ENCODE measurements around the gene ATCAY.
A peak's percentile ranks its signal among the peaks of the same experiment; 100 is the strongest.
"Not testable (repeated sequence)": the region's sequence is repeated elsewhere in the genome, so short reads cannot be mapped to it uniquely, and the experiment has no call there.

Gene ATCAY

DNA sequence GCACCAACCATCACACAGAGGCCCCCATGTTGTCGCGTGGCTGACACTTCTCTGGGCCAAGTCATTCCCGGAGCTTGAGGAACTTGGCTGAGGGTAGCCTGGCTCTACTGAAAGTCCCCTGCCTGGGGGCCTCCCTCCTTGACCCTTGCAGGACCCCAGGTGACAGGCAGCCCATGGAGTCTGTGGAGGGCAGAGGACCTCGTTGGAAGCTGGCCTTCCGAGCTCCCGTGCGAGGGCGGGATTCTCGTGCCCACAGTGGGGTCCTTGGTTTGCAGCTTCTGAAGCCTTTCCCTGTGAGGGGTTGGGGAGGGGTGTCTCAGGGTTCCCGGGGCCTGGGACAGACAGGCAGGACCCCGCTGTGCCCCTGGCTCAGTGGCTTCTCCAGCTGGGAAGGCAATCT lies 68.8 kb downstream of the ATCAY start:
- DNase-seq = no peak

DNA sequence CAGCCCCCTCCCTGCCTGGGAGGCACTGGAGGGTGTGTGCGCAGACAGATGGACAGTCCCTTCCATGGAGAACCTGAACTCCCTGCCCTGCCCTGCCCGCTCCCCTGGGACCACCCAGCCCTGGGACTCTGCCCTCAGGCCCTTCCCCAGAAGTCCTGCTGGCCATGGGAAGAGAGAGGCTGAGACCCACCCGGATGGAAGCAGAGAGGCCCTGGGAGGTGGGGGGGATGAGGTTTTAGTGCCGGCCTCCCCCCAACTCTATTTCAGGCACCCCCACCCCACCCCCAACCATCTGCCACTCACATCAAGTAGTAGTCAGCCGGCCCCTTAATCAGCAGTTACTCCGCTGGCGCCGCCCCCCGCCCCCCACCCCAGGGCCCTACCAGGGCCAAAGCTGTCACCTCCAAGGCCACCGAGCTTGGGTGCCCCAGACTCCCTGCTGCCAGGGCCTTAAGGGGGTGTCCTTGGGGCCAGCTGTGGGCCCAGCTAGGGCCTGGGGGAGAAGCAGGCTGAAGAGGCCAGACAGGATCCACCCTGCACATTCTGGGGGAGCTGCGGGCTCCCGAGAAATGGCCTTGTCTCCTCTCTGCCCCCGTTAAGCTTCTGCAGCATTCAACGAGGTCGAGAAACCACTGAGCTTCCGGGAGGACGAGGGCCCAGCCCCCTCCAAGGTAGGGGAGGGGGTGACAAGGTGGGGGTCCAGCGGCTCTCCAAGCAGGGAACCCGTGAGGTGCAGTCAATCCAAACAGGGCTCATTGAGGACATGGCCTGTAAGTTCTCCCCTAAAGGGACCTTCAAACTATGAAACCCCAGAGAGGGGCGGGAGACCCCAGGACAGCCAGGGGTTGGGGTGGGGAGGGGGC lies 69.7 kb downstream of the ATCAY start:
- no peak for DNase-seq

DNA sequence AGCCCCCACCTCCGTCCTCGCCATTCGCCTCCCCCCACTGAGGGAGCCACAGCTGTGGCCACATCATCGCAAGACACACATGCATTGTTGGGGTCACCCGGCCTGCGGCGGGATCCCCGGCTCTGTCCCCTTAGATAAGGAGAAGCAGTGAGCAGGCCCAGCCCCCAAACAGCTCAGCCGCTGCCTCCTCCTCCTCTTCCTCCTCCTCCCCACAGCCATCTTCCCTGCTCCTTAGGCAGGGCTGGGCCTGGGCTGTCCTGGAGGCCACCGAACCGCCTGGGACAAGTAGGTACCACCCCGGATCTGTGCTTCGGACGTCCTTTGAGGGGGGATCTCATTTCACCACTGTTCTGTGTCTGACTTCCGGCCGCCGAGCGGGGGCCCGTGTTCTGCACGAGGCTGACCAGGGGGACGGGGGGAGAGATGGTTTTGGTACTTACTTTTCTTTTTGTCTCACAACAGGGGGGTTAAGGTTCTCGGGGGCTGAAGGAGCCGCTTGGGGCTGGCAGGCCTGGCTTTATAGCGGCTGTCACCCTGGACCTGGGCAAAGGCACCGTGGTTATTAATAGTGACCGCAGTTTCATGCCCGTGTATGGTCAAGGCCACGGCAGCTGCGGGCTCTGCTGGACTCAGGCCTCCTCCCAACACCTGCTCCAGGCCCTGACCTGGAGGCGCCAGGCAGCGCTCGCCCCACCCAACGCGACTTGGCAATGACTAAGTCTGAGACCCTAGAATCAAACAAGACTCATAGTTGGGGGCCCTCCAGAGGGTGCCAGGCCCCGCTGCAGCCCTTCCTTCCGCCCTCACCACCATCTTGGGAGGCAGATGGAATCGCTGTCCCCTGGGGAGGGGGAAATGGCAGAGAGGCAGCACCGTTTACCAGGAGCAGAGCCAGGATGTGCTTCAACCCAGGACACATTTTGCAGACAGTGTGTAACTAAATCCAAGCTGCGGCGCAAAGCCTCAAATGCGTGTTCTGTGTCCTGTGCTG lies 70.7 kb downstream of the ATCAY start:
- DNase-seq = peak; percentile 39

DNA sequence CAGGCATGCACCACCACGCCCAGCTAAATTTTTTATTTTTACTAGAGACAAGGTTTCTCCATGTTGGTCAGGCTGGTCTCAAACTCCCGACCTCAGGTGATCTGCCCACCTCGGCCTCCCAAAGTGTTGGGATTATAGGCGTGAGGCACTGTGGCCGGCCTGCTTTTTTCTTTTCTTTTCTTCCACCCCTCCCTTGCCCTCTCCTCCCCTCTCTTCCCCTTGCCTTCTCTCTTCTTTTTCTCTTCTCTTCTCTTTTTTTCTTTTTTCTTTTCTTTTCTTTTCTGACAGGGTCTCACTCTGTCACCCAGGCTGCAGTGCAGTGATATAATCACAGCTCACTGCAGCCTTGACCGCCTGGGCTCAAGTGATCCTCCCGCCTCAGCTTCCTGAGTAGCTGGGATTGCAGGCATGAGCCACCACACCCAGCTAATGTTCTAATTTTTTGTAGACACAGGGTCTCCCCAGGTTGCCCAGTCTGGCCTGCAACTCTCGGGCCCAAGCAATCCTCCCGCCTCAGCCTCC lies 72.3 kb downstream of the ATCAY start:
- DNase-seq = not testable (repeated sequence)

DNA sequence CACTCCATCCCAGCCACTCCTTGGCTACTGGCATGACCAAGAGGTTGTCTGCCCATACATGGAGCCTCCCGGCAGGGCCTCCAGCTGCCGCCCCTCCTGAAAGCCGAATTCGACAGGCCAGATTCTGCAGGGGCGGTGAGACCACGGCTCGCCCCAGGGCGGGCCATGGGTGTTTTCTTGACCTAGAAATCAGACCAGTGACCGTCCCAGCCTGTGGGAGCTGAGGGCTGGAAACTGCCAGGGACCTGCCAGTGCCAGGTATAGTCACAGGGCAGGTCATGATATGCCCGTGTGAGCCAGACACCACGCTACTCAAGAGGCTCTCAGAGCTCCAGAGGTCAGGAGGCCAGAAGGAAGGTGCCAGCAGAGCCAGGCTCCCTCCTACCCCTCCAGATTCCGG lies 73.6 kb downstream of the ATCAY start:
- no peak for DNase-seq

DNA sequence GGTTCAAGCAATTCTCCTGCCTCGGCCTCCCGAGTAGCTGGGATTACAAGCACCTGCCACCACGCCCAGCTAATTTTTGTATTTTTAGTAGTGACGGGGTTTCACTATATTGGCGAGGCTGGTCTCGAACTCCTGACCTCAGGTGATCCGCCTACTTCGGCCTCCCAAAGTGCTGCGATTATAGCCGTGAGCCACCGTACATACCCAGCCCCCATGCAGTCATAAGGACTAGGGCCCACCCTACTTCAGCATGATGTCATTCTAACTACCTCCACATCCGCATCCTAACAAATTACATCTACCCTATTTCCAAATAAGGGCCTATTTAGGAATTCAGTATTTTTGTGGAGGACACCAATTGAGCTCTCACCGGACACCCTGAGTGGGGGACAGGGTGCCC lies 74.8 kb downstream of the ATCAY start:
- DNase-seq = not testable (repeated sequence)

DNA sequence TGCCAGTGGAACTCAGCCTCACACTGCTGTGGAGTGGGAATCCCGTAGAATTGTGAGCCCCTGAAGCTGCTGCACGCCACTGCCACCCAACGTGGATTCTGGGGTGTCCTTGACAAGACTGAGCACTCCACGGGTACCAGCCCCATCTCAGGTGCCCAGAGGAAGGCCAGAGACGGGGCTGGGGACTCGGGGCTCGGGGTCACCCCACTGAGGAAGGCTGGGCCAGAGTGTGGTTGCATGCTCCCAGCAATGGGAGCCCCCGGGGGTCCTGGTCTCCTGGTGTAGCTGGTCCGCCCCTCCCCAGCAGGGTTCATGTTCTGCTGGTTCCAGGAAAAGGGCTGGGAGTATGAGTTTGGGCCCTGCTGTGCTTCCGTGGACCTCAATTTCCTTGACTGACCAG lies 75.2 kb downstream of the ATCAY start:
- no peak for DNase-seq

DNA sequence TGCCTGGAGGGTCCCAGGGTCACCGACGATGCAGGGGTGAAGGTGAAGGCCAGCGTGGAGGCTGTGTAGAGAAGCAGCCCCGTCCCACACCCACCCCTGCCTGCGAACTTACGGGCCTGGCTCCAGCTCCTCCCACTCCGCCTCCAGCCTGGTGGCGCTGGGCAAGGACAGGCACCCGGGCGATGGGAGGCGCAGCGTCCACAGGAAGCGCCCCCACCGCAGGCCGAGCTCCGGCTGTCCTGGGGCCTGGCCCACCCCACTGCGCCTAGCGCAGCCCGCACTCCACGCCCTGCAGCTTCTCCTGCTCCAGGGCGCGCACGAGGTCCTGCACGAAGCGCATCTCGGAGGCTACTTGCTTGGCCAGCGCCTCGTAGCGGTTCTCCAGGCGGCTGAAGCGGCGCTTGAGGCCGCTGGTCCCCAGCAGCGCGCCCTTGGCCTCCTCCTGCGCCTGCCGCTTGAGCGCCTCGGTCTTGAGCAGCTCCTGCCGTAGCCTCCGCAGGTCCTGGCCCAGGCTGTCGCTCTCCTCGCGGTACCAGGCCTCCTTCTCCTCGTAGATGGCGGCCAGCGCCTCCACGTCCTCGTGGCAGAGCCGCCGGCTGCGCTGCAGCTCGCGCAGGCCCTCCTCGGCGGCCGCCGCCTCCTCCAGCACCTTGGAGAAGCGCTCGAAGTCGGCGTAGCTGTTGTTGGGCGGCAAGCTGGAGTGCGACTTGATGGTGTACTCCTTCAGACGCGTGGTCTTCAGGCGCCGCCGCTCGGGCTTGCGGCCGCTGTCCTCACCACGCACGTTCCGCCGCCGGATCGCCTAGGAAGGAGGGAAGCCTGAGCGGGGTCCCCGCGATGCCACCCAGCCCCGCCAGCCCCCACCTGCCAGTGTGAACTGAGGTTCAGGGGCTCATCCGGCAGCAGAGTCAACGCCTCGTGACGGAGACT lies 78.6 kb downstream of the ATCAY start:
- no peak for DNase-seq

DNA sequence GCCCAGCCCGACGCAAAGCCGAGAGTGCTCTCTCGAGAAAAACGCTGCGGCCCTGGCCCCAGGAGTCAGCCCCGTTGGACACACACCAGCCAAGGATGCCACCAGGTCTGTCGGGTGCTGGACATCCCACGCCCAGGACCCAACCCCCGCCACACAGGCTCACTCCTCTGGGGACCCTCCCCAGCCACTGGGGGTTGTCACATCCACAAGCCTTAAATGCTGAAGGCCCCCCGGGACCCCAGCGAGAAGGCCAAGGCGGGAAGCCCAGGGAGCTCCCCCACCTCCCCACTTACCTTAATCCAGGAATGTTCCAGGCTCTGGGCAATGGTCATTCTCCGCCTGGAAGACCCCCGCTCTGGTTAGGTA lies 79.3 kb downstream of the ATCAY start:
- DNase-seq = no peak

DNA sequence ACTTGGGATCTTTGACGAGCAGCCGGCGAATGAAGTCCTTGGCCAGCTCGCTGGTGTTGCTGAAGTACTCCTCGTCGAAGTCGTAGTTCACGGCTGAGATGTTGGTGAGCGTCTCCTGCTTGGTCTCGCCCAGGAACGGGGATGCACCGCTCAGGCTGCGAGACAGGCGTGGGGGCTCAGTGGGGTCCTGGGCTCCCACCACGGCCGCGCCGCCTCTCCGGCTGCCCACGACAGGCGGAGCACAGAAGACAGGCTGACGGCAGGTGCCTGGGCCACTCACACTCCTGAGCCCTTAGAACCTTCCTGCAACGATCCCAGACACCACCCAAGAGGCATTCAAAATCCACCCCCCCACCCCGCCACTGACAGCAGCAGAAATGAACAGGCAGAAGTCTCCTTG lies 80.5 kb downstream of the ATCAY start:
- no peak for DNase-seq

DNA sequence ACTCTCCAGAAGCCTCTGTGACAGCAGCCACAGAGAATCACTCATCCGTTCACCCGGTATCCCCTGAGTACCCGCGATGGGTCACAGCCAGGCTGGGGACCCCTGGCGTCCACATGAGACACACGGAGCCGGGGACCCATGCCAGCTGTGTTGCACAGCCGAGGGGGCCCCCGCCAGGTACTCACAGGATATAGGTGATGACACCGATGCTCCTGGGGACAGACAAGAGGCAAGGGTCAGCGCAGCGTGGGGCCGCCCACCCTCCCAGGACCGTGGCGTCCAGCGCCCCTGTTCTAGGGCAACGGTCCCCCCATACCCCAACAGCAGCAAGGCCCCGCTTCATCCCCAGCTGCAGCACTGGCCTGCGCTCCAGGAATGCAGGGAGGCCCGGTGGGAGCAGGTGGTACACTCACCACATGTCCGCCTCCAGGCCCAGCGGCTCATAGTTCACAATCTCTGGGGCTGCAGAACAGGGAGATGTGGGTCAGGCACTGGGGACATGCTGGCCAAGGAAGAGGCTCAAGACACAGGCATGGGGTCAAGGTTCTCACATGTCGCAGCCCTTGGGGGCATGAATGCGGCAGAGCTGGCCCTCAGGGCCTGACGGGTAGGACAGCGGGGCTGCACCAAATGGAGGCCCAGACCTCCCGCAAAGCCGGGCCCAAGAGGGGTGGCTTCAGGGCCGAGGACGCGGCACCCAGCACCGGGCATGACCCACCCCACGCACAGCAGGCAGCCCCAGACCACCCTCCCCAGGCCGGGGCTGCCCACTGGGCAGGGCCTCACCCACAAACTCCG lies 83.2 kb downstream of the ATCAY start:
- DNase-seq = no peak

DNA sequence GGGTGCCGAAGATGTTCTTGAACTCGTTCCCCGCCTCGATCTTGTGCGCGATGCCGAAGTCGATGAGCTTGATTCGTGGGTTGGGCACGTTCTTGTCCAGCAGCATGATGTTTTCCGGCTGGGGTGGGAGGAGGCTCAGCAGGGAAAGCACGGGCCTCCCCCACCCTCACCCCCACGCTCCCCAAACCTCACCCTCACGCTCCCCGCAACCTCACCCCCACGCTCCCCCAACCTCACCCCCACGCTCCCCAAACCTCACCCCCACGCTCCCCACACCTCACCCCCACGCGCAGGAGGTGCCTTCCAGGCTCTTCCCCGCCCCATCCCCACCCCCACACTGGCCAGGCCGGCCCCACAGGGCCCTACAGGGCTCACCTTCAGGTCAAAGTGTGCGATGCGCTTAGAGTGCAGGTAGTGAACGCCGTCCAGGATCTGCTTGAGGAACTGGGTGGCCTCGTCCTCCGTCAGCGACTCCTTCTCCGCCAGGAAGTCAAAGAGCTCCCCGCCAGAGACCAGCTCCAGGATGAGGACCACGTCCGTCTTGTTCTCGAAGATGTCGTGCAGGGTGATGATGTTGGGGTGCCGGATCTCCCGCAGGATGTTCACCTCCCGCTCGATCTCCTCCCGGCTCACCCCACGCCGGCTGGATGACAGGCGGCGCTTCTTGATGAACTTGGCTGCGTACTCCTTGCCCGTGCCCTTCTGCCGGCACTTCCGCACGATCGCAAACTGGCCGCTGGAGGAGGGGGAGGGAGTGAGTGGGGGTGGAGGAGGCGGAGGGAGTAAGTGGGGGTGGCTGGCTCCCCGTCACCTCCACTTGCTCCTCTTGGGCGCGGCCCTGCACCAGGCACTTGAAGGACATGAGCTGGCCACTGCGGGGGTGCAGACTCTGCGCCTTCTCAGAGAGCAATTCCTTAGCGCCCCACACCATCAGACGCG lies 84.0 kb downstream of the ATCAY start:
- no peak for DNase-seq

DNA sequence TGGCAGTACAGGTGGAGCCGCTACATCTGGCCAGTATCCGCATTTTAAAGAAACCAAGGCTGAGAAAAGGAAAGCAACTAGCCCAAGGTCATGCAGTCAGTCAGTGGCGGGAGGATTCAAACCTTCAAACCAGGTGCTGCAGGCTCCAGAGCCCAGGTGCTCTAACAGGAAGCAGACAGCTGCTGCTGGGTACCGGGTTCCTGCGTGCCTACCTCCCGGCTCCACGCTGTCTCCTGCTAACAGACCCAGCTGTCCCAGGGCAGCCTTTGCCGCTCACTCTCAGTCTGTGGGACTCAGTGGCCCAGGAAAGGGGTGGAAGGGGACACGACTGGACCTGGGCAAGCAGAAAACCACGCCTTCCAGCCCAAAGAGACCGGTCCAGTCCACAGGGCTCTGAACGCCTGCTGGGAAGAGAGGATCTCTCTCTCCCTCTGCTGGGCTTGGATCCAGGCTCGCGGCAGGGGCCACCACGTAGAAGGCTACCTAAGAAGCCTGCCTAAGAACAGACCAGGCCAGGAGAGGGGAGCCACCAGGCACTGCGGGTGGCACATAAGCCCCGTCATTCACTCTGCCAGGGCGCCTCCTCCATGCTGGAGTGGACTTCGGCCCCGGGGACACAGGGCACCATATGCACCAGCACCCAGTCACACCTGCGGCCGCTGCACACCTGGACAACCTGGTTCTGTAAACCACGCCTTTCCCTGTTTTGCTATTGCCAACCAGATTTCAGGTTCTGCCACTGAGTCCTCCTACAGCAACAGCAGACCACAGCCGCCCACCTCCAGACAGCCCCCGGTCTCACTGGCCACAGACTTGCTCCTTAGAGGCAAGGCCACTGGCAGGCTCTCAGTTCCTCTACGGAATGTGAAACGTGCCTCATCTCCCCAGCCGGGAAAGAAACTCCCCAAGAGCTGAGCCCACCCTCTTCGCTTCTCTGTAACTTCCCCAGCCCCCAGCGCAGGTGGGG lies 85.8 kb downstream of the ATCAY start:
- no peak for DNase-seq

DNA sequence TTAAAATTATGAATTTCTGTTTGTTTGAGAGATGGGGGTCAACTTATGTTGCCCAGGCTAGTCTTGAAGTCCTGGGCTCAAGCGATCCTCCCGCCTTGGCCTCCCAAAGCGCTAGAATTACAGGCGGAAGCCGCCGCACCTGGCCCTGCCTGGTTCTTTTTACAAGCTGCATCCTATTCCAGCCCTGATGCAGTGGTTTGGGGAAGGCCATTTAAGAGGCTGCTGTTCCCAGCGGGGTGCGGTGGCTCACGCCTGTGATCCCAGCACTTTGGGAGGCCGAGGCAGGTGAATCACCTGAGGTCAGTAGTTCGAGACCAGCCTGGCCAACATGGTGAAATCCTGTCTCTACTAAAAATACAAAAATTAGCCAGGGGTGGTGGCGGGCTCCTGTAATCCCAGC lies 87.5 kb downstream of the ATCAY start:
- not testable (repeated sequence) for DNase-seq

DNA sequence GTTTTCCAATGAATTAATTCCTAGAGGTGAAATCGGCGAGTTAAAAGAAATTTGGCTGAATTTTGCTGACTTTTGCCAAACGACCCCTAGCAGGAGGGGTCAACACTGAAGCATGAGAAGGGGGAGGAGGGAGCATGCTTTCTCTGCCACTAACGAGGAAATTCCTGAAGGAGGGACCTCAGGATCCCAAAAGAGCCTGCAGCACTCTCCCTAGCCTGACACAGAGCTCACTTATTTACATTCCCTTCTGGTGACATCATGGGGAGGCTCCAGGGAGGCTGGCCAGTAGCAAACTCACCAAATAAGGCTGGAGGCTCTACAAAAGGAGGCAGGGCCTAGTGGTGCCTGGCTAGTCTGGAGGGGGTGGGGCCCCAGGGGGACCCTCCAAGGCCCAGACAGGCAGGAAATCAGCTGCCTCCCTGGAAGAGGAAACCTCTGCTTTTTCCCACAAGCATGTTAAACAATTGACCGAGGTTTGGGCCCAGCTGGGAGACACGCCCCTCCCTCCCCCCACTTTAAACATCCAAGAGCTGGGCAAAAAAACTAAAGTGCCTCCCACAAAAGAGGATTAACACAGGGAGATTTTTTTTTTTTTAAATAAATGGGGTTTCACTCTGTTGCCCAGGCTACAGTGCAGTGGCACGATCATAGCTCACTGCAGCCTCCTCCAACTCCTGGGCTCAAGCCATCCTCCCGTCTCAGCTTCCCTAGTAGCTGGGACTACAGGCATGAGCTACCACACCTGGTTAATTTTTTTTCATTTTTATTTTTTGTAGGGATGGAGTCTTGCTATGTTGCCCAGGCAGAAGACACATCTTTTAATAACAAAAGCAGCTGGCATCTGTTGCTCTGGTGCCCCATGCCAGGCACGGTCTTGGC lies 88.3 kb downstream of the ATCAY start:
- peak; percentile 46 for DNase-seq

DNA sequence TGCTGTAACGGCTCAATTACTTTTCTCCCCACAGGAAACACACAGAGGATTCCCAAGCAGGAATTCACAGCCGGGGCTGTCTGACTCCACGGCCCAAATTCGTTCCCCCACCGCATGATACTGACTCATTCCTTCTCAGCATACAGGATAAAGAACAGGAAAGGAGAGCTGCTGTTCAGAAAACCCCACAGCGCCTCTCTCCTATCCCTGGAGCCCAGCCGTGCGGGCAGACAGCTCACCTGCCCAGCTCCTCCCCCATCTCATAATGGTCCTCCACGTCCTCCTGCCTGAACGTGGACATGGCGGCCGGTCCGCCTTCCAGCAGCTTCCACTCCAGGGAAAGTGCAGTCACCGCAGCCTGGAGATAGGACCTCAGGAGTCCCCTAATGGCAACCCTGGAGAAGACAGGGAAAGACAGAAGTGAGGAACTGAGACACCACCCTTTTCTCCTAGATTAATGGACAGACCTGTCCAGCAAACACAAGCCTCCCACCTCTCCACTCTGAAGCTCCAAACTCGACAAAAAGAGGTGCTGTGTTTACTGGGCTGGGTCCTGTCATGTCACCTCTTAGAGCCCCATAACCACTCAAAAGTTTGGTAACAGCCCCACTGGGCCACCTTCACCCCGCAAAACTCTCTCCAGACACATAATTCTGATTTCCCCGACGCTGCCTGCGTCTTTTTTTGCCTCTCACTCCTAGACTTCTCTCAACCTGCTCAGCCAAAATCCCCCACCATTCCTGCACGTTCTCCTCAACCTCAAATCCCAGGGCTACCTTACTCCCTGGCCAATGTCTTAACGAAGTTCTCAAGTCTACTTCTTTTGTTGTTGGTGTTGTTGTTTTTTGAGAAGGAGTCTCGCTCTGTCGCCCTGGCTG lies 89.2 kb downstream of the ATCAY start:
- DNase-seq = peak; percentile 23
